IPS-15b (cell line): ENCODE results near the gene HYI.
"Not testable (repeated sequence)": the region's sequence is repeated elsewhere in the genome, so short reads cannot be mapped to it uniquely, and the experiment has no call there.

Source experiments
- H3K27me3 ChIP-seq: one replicate; pipeline ENCODE4 v1.6.1; 2013; ENCODE audit warnings: low read length; ENCODE audit not compliant: control insufficient read depth, insufficient read depth
- H3K36me3 ChIP-seq: one replicate; pipeline ENCODE4 v1.6.1; 2013; ENCODE audit warnings: low read length; ENCODE audit not compliant: control insufficient read depth, insufficient read depth
- H3K4me1 ChIP-seq: one replicate; pipeline ENCODE4 v1.6.1; 2013; ENCODE audit warnings: mild to moderate bottlenecking, low read length; ENCODE audit not compliant: control insufficient read depth, insufficient read depth
- H3K4me3 ChIP-seq: one replicate; pipeline ENCODE4 v1.5.1; 2013; ENCODE audit warnings: low read depth, low read length
- H3K9ac ChIP-seq: one replicate; pipeline ENCODE4 v1.6.1; 2013; ENCODE audit warnings: low read depth, mild to moderate bottlenecking, low read length
- H3K9me3 ChIP-seq: one replicate; pipeline ENCODE4 v1.6.1; 2013; ENCODE audit warnings: mild to moderate bottlenecking, low read length; ENCODE audit not compliant: control insufficient read depth, insufficient read depth

Gene HYI, protein sequence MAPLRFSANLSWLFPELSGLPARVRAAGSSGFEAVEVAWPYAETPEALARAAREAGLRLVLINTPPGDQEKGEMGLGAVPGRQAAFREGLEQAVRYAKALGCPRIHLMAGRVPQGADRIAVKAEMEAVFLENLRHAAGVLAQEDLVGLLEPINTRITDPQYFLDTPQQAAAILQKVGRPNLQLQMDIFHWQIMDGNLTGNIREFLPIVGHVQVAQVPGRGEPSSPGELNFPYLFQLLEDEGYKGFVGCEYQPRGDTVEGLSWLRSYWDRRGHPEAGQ

GRCh38 chr1:43453442-43454269 is at the start of gene HYI:
TSS of gene HYI (minus strand) at chr1:43453931. CDS start at chr1:43453793, 138 bp downstream.
- Histone ChIP-seq H3K9me3 (no peaks in the 10 kb centered on the region), H3K9ac (peak within 1 kb of the TSS; percentile 77)

DNA sequence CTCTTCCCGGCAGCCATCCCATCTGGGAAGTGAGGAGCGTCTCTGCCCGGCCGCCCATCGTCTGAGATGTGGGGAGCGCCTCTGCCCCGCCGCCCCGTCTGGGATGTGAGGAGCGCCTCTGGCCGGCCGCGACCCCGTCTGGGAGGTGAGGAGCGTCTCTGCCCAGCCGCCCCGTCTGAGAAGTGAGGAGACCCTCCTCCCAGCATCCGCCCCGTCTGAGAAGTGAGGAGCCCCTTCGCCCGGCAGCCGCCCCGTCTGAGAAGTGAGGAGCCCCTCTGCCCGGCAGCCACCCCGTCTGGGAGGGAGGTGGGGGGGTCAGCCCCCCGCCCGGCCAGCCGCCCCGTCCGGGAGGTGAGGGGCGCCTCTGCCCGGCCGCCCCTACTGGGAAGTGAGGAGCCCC is 48.1 kb upstream of the HYI start:
- not testable (repeated sequence) for H3K27me3 ChIP-seq, H3K4me3 ChIP-seq, H3K9ac ChIP-seq, H3K36me3 ChIP-seq, H3K4me1 ChIP-seq, H3K9me3 ChIP-seq

More at GRCh38 chr1:43453442-43454269, at the start of gene HYI:
- peaks cover 29% of the 10 kb centered on the region for H3K36me3 ChIP-seq
- H3K27me3 ChIP-seq, result no peaks in the 10 kb centered on the region
- peak within 1 kb of the TSS; percentile 54 for H3K4me3 ChIP-seq
- H3K4me1 ChIP-seq, result peaks cover 6% of the 10 kb centered on the region

DNA sequence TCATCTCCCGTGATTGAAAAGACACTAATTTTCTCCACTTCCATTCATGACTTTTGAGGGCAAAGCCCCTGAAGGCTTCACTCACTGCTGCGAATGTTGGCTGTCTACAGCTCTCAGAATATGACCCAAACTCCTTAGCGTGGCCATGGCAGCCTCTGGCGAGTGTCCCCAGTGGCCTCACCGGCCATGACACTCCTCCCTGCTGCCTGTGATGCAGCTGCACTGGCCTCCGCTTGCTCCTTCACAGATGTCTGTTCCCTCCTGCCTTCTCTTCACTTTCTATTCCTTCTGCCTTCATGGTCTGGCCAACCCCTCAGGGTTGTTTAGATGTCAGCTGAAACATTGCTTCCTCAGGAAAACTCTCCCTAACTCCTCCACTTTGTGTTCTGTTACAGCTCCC is 46.2 kb upstream of the HYI start:
- Histone ChIP-seq H3K4me3 (no peak overlapping the region), H3K9ac (no peak overlapping the region), H3K36me3 (no peaks in the 10 kb centered on the region), H3K27me3 (no peaks in the 10 kb centered on the region), H3K9me3 (no peaks in the 10 kb centered on the region), H3K4me1 (peaks cover 2% of the 10 kb centered on the region)

DNA sequence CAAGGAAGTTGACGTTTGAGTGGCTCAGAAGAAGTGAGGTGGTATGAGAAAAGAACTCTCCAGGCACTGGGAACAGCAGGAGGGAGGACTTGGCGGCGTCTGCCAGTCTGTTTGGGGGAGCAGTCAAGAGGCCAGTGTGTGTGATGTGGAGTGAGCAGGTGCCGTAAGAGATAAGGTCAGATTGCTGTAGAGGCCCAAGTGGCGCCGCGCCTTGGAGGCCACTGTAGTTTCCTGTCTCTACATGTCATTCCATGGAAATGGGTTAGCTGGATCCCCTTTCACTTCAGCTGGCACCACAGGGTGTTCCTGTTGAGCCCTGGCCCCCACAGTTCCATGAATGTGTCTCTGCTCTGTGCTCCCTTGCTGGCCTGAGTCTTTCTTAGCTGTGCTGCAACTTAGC is 41.5 kb upstream of the HYI start:
- Histone ChIP-seq H3K27me3 (no peaks in the 10 kb centered on the region), H3K4me1 (peaks cover 9% of the 10 kb centered on the region), H3K36me3 (no peaks in the 10 kb centered on the region), H3K4me3 (no peak overlapping the region), H3K9ac (no peak overlapping the region), H3K9me3 (peaks cover 2% of the 10 kb centered on the region)

- H3K36me3 ChIP-seq, result no peaks in the 10 kb centered on the region
- H3K9me3 ChIP-seq, result peaks cover 2% of the 10 kb centered on the region
- peaks cover 9% of the 10 kb centered on the region for H3K4me1 ChIP-seq
- no peak overlapping the region for H3K4me3 ChIP-seq
- no peak overlapping the region for H3K9ac ChIP-seq
- no peaks in the 10 kb centered on the region for H3K27me3 ChIP-seq
Measured at GRCh38 chr1:43493661-43494450, 40.1 kb upstream of the HYI start.

DNA sequence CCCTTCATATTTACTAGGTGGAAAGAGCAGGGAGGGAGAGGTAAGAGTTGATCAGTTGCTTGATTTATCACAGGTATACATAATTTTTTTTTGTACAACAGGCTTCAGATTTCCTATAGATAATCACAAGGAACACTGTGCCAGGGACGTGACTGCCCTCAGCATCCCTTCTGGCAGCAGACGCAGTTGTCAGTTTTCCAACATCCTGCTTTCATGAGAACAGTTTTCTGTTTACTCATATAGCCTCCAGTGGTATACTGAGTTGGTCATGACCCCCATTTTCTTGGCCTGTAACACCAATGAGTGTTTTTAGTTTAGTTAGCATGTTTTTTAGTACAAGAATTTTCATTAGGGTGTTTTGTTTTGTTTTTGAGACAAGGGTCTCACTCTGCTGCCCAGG is 39.1 kb upstream of the HYI start:
- H3K36me3 ChIP-seq, result no peaks in the 10 kb centered on the region
- peaks cover 2% of the 10 kb centered on the region for H3K9me3 ChIP-seq
- no peak overlapping the region for H3K4me3 ChIP-seq
- H3K9ac ChIP-seq, result no peak overlapping the region
- peaks cover 9% of the 10 kb centered on the region for H3K4me1 ChIP-seq
- no peaks in the 10 kb centered on the region for H3K27me3 ChIP-seq

GRCh38 chr1:43491061-43491460 is 37.3 kb upstream of the HYI start:
- Histone ChIP-seq H3K4me1 (peaks cover 9% of the 10 kb centered on the region), H3K9ac (no peak overlapping the region), H3K9me3 (peaks cover 2% of the 10 kb centered on the region), H3K36me3 (no peaks in the 10 kb centered on the region), H3K27me3 (no peaks in the 10 kb centered on the region), H3K4me3 (no peak overlapping the region)

- H3K4me3 ChIP-seq, result no peak overlapping the region
- H3K9ac ChIP-seq, result no peak overlapping the region
- no peaks in the 10 kb centered on the region for H3K4me1 ChIP-seq
- H3K27me3 ChIP-seq, result no peaks in the 10 kb centered on the region
- no peaks in the 10 kb centered on the region for H3K36me3 ChIP-seq
- peaks cover 2% of the 10 kb centered on the region for H3K9me3 ChIP-seq
Measured at GRCh38 chr1:43488165-43488564, 34.4 kb upstream of the HYI start.

GRCh38 chr1:43484367-43484766 is 30.6 kb upstream of the HYI start:
- Histone ChIP-seq H3K4me1 (no peaks in the 10 kb centered on the region), H3K4me3 (no peak overlapping the region)

GRCh38 chr1:43482215-43482614 is 28.5 kb upstream of the HYI start:
- H3K27me3 ChIP-seq, result no peaks in the 10 kb centered on the region
- H3K9ac ChIP-seq, result no peak overlapping the region
- no peak overlapping the region for H3K4me3 ChIP-seq
- no peaks in the 10 kb centered on the region for H3K36me3 ChIP-seq
- H3K9me3 ChIP-seq, result no peaks in the 10 kb centered on the region
- no peaks in the 10 kb centered on the region for H3K4me1 ChIP-seq

More at GRCh38 chr1:43484367-43484766, 30.6 kb upstream of the HYI start:
- no peaks in the 10 kb centered on the region for H3K27me3 ChIP-seq
- no peaks in the 10 kb centered on the region for H3K36me3 ChIP-seq
- H3K9ac ChIP-seq, result no peak overlapping the region
- H3K9me3 ChIP-seq, result no peaks in the 10 kb centered on the region

- no peaks in the 10 kb centered on the region for H3K4me1 ChIP-seq
- no peaks in the 10 kb centered on the region for H3K27me3 ChIP-seq
- no peak overlapping the region for H3K9ac ChIP-seq
- no peaks in the 10 kb centered on the region for H3K36me3 ChIP-seq
- H3K9me3 ChIP-seq, result no peaks in the 10 kb centered on the region
- H3K4me3 ChIP-seq, result no peak overlapping the region
Measured at GRCh38 chr1:43481491-43481890, 27.8 kb upstream of the HYI start.
